Spleen (tissue), 7 donors: ENCODE data around the gene LRRC23.

Experiments used
- CTCF ChIP-seq, 11 experiments: fragments of 200-600 bp in 7 of 11; fragments of 450-650 bp in 4 of 11; sonication (generic) in 4 of 11; IDR thresholded peaks in 8 of 11; conservative IDR thresholded peaks in 3 of 11; 1 replicate in 7 of 11; 2 replicates in 4 of 11; pipeline versions ENCODE4 v1.4.0 to v1.8.0; 2016 to 2021; ENCODE audit warnings: antibody characterized with exemption in 11 of 11, inconsistent platforms in 4 of 11, mild to moderate bottlenecking in 1 of 11
- POLR2A ChIP-seq, 3 donors: fragments of 450-650 bp; IDR thresholded peaks; one replicate each; pipeline ENCODE4 v1.5.1; 2017; ENCODE audit warnings: antibody characterized with exemption in 3 of 3, mild to moderate bottlenecking in 1 of 3
- donor health status: DM: no; HTN: no; CAD: no; lungs with moderate emphysema.
- donor health status: DM: no; HTN: no; CAD: no.
- donor health status: DM: no; HTN: no; CAD: no.

- no peak for TF ChIP-seq CTCF (IDR thresholded peaks at IDR 0.05 in 8 of 11, conservative IDR thresholded peaks at IDR 0.05 in 3 of 11)
- no peak for TF ChIP-seq POLR2A (IDR thresholded peaks at IDR 0.05)
Observed at GRCh38 chr12:6863586-6864321, 40.9 kb upstream of the LRRC23 start.
